Muscle layer of colon (tissue), 2 donors: ENCODE measurements around the gene KRTAP9-1.
"Not testable (repeated sequence)": the region's sequence is repeated elsewhere in the genome, so short reads cannot be mapped to it uniquely, and the experiment has no call there.

Experiments used
- H3K27ac ChIP-seq: one replicate; pipeline ENCODE4 v1.7.0; 2013; ENCODE audit warnings: low read depth, mild to moderate bottlenecking, low read length, moderate library complexity
- H3K27me3 ChIP-seq, 2 donors: one replicate each; pipeline ENCODE4 v1.7.0; 2013; ENCODE audit warnings: low read length in 2 of 2, mild to moderate bottlenecking in 2 of 2; ENCODE audit not compliant: insufficient read depth in 2 of 2, control insufficient read depth in 1 of 2
- H3K36me3 ChIP-seq: one replicate; pipeline ENCODE4 v1.7.0; 2013; ENCODE audit warnings: mild to moderate bottlenecking, low read length; ENCODE audit not compliant: insufficient read depth
- H3K4me1 ChIP-seq: one replicate; pipeline ENCODE4 v1.7.0; 2013; ENCODE audit warnings: mild to moderate bottlenecking, low read length; ENCODE audit not compliant: insufficient read depth
- H3K4me3 ChIP-seq, 2 donors: one replicate each; pipeline ENCODE4 v1.7.0; 2013; ENCODE audit warnings: low read length in 2 of 2, low read depth in 1 of 2, mild to moderate bottlenecking in 1 of 2, moderate library complexity in 1 of 2
- H3K9ac ChIP-seq: one replicate; pipeline ENCODE4 v1.7.0; 2013; ENCODE audit warnings: low read length
- H3K9me3 ChIP-seq: one replicate; pipeline ENCODE4 v1.7.0; 2013; ENCODE audit warnings: mild to moderate bottlenecking, low read length
- donor health status: abdominal sarcoma.
- donor health status: Adenocarcinoma of cecum.

The KRTAP9-1 gene

GRCh38 chr17:41230094-41230493 lies 40.4 kb downstream of the KRTAP9-1 start:
- no peak overlapping the region for H3K27ac ChIP-seq
- H3K4me3 ChIP-seq: no peak overlapping the region
- no peaks in the 10 kb centered on the region for H3K4me1 ChIP-seq
- H3K36me3 ChIP-seq: no peaks in the 10 kb centered on the region
- H3K9ac ChIP-seq: no peak overlapping the region
- H3K9me3 ChIP-seq: no peaks in the 10 kb centered on the region
- no peaks in the 10 kb centered on the region for H3K27me3 ChIP-seq

GRCh38 chr17:41231731-41232130 lies 42.0 kb downstream of the KRTAP9-1 start:
- H3K4me1 ChIP-seq: no peaks in the 10 kb centered on the region
- H3K4me3 ChIP-seq: no peak overlapping the region
- H3K27me3 ChIP-seq: no peaks in the 10 kb centered on the region
- H3K27ac ChIP-seq: no peak overlapping the region
- H3K9me3 ChIP-seq: no peaks in the 10 kb centered on the region
- no peak overlapping the region for H3K9ac ChIP-seq
- H3K36me3 ChIP-seq: no peaks in the 10 kb centered on the region

- H3K9ac ChIP-seq, H3K4me1 ChIP-seq, H3K27me3 ChIP-seq, H3K27ac ChIP-seq, H3K36me3 ChIP-seq, H3K4me3 ChIP-seq, H3K9me3 ChIP-seq: not testable (repeated sequence)
These were observed 42.9 kb downstream of the KRTAP9-1 start, which contains the start of gene KRTAP9-3 for GRCh38 chr17:41232399-41233105. Gene KRTAP9-3, plus strand, starts transcription at chr17:41232449. Its CDS starts 53 bp downstream, at chr17:41232502.

GRCh38 chr17:41237116-41237515 lies 47.4 kb downstream of the KRTAP9-1 start:
- not testable (repeated sequence) for H3K36me3 ChIP-seq, H3K27ac ChIP-seq, H3K9ac ChIP-seq, H3K4me3 ChIP-seq, H3K27me3 ChIP-seq, H3K4me1 ChIP-seq, H3K9me3 ChIP-seq

- not testable (repeated sequence) for H3K9me3 ChIP-seq, H3K36me3 ChIP-seq, H3K4me3 ChIP-seq, H3K27ac ChIP-seq, H3K9ac ChIP-seq, H3K4me1 ChIP-seq, H3K27me3 ChIP-seq
These were observed 48.3 kb downstream of the KRTAP9-1 start, which contains the start of gene KRTAP9-8 for GRCh38 chr17:41237949-41238437. Gene KRTAP9-8, plus strand, starts transcription at chr17:41237999. Its CDS starts 53 bp downstream, at chr17:41238052.
